GM19238 (cell line): ENCODE results near the gene ERCC3.
"Not testable (repeated sequence)": the region's sequence is repeated elsewhere in the genome, so short reads cannot be mapped to it uniquely, and the experiment has no call there.

Source experiments
- DNase-seq: peaks from one replicate; pipeline ENCODE4 v3.0.0; 2011; ENCODE audit warnings: low spot score; ENCODE audit not compliant: insufficient read length

The ERCC3 gene

DNA sequence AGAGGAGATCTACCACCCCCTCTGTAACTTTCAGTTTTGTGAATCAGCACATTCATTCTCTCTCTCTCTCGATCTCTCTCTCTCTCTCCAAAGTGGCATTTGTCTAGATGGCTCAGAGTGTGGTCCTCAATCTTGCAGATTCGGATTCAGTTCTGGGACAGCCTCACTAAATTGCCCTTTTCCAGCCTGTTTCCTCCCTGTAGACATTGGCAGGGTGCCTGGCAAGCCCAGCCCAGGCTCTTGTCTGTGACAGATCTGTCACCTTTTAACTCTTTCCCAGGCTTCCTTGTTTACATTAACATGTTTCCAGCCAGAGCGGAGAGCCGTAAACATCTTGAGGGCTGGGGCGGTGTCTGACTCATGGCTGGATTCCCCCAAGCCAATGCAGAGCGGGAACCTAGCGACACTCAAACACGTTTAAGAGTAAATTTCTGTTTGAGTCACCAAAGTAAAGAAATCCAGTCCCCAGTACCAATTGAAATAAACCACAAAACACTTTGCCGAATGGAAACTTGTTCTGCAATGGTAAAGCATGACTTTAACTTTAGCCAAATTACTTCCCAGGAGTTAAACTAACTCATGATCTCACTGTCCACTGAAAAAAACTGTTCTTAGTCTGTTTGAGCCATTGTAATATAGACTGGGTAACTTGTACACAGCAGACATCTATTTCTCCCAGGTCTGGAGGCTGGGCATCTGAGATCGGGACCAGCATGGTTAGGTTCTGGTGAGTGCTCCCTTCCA, 67.3 kb downstream of the ERCC3 start:
- no peak for DNase-seq

DNA sequence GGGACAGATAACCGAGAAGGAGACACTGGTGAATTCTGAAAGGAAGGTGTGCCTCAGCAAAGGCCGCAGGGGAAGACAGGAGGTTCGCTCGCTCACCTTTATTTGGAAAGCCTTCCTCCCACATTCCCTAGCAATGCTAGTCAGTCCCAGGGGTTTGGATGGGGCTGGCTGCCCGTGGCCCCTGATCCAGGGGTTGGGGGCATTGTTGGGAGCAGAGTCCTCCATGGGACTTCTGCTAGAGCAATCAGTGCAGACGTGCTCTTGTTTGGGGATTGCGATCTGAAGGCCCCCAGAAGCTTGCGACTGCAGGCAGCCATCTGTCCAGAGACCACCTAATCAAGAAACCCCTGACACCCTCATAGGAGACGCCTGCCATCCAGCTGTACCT, 67.8 kb downstream of the ERCC3 start:
- DNase-seq, result no peak

DNA sequence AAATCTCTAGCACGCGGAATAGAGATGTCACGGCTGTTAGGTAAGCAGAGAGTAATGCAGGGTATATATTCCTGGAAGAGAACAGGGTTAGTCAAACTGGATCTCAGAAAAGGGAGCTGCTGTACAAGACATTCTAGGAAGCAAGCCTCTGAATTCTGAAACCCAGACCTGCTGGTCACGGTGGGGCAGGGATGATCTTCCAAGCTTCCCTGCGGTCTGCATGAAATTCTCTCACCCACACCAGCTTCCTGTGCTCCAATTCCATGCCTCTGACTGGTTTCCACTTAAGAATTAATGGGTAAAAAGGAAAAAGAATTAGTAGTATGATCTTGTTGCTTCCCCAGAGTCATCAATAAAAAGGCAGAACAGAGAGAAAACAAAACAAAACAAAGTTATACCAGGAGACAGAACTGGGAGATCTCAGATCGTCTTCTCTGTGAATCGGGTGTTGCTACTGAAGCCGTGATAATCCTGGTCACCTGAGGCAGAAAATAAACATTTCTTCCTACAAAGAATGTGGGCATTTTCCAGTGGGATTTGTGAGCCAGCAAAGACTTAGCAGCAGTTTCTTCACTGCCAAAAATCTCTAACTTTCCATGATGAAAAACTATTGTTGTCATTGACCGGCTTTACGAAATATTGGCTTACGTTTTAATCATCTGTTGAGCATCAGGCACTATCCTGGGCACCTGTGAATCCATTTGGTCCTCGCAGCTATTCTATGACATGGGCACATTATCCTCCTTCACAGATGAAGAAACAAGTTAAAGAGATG, 68.6 kb downstream of the ERCC3 start:
- DNase-seq, result no peak

DNA sequence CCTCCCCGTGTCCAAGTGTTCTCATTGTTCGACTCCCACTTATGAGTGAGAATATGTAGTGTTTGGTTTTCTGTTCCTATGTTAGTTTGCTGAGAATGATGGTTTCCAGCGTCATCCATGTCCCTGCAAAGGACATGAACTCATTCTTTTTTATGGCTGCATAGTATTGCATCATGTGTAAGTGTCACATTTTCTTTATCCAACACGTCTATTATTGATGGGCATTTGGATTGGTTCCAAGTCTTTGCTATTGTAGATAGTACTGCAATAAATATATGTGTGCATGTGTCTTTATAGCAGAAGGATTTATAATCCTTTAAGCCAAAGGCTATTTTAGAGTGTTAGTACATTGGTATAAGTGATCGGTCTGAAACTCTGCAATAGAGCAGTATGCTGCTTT, 69.8 kb downstream of the ERCC3 start:
- not testable (repeated sequence) for DNase-seq

DNA sequence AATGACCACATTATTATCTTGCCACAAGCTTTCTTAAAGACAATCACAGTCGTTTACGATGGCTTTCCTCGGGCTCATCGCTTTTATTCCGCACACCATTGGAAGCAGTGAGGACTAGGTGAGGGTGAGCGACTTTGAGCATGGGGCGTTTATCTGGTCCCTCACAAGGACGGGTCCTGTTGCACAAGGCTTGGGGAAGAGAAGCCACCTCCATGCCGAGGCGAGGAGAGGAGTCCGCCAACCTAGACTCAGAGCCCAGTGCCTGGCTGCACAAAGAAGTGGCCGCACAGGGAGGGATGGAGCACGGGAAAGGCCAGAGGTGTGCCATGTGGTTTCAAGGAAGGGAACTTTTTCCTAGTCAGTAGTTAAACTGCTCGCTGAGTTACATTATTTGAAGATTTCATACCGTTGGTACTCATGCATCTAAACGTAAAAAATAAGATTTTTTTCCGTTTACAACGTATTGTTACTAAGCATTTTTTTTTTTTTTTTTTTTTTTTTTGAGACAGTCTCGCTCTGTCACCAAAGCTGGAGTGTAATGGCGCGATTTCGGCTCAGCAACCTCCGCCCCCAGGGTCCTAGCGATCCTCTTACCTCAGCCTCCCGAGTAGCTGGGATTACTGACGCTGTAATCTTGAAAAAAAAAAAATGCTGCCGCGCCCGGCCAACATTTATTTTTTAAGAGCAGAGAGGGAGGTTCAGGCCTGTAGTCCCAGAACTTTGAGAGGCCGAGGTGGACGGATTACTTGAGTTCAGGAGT, 73.0 kb downstream of the ERCC3 start:
- DNase-seq, result no peak

DNA sequence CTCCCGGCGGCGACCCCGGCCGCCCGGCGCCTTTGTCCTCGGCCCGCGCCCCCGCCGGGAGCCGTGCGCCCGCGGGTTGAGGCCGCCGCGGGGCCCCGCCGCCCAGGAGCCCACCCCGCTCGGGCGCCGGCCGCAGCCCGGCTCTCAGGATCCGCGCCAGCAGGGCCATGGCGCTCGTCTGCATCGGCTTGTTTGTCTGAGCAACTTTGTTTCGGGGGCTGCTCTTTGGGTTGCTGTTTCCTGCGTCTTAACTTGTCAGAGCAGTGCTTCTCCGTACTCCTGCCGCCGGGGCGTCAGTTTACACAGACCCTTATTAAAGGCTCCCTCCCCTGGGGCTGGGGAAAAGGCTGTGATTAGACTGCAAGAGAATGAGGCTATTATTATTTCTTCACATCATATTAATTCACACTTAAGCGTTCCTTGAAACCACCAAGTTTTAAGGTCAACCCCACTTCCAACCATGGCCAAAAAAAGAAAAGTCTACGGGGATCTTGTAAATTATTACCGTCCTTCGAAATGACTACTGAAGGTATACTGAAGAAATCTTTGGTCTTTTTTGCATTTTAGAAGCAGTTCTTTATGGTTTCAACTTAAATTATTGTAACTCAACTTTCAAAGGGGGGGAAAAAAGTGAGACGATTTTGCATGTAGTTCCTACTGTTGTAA, 73.7 kb downstream of the ERCC3 start, which contains the start of gene CYP27C1:
CYP27C1 (minus strand) TSS at position 198 of the 666 bp plus-strand sequence; CDS start at position 169, 29 bp downstream.
- no peak for DNase-seq

DNA sequence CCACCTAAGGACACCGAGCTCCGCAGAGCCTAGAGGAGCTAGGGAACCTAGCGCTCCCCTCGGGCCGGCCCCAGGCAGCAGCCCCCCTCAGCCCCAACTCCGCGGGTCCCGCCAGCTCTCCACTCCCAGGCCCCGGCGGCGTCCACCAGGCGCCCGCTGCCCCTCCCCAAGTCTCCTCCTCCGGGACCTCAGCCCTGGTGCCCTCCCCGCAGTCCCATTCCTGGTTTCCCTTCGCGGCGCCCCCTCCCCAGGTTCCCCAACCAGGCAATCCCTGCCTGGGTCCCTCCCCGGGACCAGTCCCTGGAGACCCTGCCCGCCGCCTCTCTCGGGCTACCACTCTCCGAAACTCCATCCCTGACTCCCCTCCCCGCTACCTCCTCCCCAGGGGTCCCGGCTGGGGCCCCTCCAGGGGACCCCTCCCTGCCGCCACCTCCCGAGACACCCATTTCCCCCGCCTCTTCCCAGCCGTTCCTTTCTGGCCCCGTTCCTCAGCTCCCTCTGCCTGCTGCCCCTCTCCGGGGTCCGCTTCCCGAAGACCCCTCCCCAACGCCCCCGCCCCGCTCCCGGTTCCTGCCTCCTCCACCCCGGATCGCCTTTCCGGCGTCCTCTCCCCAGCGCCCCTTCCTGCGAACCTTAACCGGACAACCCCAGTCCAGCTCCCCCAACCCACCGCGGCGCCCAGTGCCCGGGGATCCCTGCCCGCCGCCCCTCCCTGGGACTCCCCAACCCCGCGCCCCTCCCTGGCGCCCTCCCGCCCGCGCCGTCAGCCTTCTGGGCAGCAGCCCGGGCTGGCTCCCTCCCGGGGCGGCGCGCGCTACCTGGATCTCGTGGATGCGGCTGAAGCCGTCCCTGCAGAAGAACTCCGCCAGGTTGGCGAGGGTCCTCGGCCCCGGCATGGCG, 74.5 kb downstream of the ERCC3 start:
- no peak for DNase-seq

DNA sequence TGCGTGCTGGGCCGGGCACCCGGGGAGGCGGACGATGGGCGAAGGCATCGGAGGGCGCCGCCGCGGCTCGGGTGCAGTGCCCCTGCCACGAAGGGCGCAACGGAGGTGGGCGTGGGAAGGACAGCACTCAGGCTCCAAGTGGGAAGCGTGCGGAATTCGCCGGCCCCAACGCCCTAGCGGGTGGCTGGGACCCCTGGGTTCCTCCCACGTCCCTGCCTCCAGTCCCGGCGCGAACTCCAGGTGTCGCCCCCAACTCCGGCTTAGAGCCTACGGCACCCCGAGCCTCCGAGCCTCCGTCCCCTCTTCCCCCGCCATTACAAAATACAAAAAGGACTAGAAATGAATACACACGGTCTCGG, 75.2 kb downstream of the ERCC3 start:
- DNase-seq, result no peak

DNA sequence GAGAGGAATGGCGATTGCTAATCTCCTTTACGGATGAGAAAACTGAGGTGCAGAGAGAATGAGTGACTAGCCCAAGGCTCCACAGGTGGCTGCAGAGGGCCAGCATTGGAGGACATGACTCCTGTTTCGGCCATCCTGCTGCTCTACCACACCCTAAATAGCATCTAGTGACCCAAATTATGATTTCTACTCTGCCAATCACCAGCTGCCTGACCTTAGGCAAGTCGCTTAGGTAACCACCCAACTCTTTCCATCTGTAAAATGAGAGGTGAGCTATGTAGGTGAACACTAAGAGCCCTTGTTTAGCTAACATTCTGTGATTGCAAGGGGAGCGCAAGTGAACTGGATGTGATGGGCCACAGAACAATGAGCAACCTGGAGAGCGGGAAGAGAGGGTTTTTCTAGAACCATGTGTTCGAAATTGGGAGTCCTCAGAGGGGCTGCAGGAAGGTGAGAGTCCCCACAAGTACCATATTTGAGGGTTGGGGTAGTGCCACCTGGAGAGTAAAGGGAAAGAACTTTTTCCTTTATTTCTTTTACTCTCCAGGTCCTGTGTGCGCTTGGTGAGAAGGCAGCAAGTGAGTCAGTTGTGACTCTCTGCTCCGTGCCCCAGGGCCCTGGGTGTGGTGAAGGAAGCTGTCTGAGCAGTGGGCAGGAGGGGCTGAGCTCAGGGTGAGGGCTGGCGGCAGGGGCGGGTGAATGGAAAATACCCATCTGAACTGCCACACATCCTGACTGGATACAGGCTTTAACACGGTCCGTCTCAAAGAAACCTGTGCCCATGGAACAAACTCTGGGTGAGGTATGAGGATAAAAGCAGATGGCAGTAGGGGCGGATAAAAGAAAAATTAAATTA, 76.2 kb downstream of the ERCC3 start:
- no peak for DNase-seq

DNA sequence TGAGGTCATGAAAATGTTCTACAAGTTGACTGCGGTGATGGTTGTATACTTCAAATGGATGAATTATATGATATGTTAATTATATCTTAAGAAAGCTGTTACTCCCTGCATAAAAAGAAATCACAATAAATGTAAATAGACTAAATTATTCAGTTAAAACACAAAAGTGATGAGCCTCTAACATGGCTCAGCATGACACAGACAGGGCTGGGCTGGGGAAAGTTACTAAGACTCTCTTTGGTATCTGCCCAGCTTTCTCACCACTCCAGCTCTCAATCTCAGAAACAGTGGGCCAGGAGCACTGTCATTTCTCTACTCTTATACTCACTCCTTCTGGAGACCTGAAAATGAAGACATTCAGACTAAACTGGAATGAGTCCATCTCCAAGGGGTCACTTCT, 77.4 kb downstream of the ERCC3 start:
- DNase-seq, result no peak

DNA sequence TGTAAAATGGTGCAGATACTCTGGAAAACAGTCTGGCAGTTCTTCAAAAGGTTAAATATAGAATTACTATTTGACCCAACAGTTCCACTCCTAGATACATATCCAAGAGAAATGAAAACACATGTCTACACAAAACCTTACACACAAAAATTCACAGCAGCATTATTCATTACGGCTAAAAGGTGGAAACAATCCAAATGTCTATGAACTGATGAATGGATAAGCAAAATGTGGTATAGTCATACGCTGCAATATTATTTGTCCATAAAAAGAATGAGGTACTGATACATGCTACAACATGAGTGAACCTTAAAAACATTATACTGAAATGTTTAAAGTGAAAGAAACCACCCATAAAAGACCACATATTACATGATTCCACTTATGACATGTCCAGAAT, 77.8 kb downstream of the ERCC3 start:
- DNase-seq, result no peak

DNA sequence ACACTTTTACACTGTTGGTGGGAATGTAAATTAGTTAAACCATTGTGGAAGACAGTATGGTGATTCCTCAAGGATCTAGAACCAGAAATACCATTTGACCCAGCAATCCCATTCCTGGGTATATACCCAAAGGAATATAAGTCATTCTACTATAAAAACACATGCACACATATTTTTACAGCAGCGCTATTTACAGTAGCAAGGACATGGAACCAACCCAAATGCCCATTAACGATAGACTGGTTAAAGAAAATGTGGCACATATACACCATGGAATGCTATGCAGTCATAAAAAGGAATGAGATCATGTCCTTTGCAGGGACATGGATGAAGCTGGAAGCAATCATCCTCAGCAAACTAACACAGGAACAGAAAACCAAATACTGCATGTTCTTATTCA, 79.7 kb downstream of the ERCC3 start:
- DNase-seq, result not testable (repeated sequence)

DNA sequence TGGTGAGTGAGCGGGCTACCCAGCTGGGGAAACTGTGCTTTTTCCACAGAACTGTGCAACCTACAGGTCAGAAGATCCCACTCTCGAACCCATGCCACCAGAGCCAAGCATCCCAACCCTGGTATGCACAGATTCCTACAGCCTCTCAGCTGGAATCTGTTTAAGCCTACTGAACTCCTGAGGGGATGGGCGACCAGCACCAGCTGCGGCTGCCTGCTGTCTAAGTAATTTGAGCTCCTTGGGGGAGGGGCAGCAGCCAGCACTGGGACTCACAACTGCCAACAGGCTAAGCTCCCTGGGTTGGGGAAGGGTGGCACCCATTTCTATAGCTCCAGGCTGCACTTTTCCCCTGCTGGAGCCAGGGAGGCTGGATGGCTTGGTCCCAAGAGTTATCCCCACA, 85.6 kb downstream of the ERCC3 start:
- no peak for DNase-seq
